HCT116 (cell line): ENCODE data around the gene TEAD1. TPM values are rescaled to one million over a fixed set of nuclear protein-coding genes. Genes with fewer than 3 reads are reported as not detected.

Source experiments
- ATAC-seq: fragments of 200-7000 bp; cut with Tn5 transposase; 2 replicates; pipeline ENCODE4 v1.9.1; 2020; ENCODE audit warnings: mild to moderate bottlenecking, moderate library complexity
- BruUV-seq: library from RNA; stranded (reverse); fragments of 400-500 nt; replicated peaks from 2 replicates; lab custom pipeline; 2021; lab: Mats Ljungman, UMichigan
- CTCF ChIA-PET: fragments of 300-600 bp; sonication (Branson Sonifier 250); formaldehyde crosslinking; loops from one replicate; lab custom pipeline; 2021; ENCODE audit warnings: antibody characterized with exemption; lab: Charles Lee
- POLR2A ChIA-PET: fragments of 300-600, 350-600 bp; sonication (Branson Sonifier 250); formaldehyde crosslinking; loops from one replicate; lab custom pipeline; 2021; ENCODE audit warnings: antibody characterized with exemption; lab: Charles Lee
- RAD21 ChIA-PET, 2 experiments: fragments of 300-600 bp; sonication (Branson Sonifier 250); formaldehyde crosslinking; loops; one replicate each; lab custom pipeline; 2023; ENCODE audit warnings: low total read pairs in 2 of 2; ENCODE audit not compliant: uncharacterized antibody in 2 of 2, unreplicated experiment in 2 of 2, low non-redundant PET in 1 of 2; lab: Charles Lee
- DNase-seq: peaks from one replicate; pipeline ENCODE4 v3.0.0-alpha.2; 2010; ENCODE audit warnings: low read depth, low spot score
- H2AFZ ChIP-seq: fragments of 200-600 bp; shearing (Covaris generic), sonication (generic); 2 replicates; pipeline ENCODE4 v1.6.1; 2017; ENCODE audit warnings: low read depth, mixed run types, mixed read lengths, antibody characterized with exemption, low read length; ENCODE audit not compliant: poor library complexity, severe bottlenecking
- H3K27ac ChIP-seq: 2 replicates; pipeline ENCODE4 v1.5.1; 2012; ENCODE audit warnings: low read depth, low read length
- H3K27me3 ChIP-seq: fragments of 200-600 bp; sonication (generic); 2 replicates; pipeline ENCODE4 v1.6.1; 2016; ENCODE audit warnings: mixed run types, low read length, mixed read lengths; ENCODE audit not compliant: insufficient read depth
- H3K36me3 ChIP-seq, 2 experiments: fragments of 200-500 bp in 1 of 2; fragments of 200-600 bp in 1 of 2; sonication (Bioruptor generic) in 1 of 2; sonication (generic) in 1 of 2; 2 replicates each; pipeline versions ENCODE4 v1.5.1 to v1.6.1; 2014 to 2016; ENCODE audit warnings: low read length in 2 of 2, inconsistent platforms in 1 of 2, mixed read lengths in 1 of 2, mixed run types in 1 of 2; ENCODE audit not compliant: insufficient read depth in 2 of 2, control insufficient read depth in 1 of 2
- H3K4me1 ChIP-seq, 2 experiments: fragments of 200-600 bp in 1 of 2; sonication (generic) in 1 of 2; 2 replicates each; pipeline versions ENCODE4 v1.5.1 to v1.6.1; 2012 to 2017; ENCODE audit warnings: low read length in 2 of 2, inconsistent platforms in 1 of 2, mild to moderate bottlenecking in 1 of 2, mixed read lengths in 1 of 2, mixed run types in 1 of 2, moderate library complexity in 1 of 2; ENCODE audit not compliant: insufficient read depth in 2 of 2, control insufficient read depth in 1 of 2
- H3K4me2 ChIP-seq: fragments of 200-600 bp; sonication (generic); 2 replicates; pipeline ENCODE4 v1.6.1; 2017; ENCODE audit warnings: mixed run types, low read length, mixed read lengths
- H3K4me3 ChIP-seq, 2 experiments: fragments of 200-600 bp in 1 of 2; sonication (generic) in 1 of 2; replicated peaks in 1 of 2; 2 replicates each; pipeline ENCODE4 v1.5.1; 2011 to 2016; ENCODE audit warnings: low read length in 2 of 2, control low read depth in 1 of 2, low read depth in 1 of 2, mild to moderate bottlenecking in 1 of 2, mixed read lengths in 1 of 2, mixed run types in 1 of 2
- H3K79me2 ChIP-seq: fragments of 200-600 bp; sonication (generic); 2 replicates; pipeline ENCODE4 v1.6.1; 2017; ENCODE audit warnings: mild to moderate bottlenecking, mixed run types, low read length, moderate library complexity, mixed read lengths; ENCODE audit not compliant: insufficient read depth
- H3K9ac ChIP-seq: fragments of 200-600 bp; sonication (generic); 2 replicates; pipeline ENCODE4 v1.6.1; 2016; ENCODE audit warnings: low read length, mixed read lengths
- H3K9me2 ChIP-seq: fragments of 200-600 bp; sonication (generic), shearing (Covaris generic); 2 replicates; pipeline ENCODE4 v1.6.1; 2017; ENCODE audit warnings: mixed run types, mild to moderate bottlenecking, moderate library complexity; ENCODE audit not compliant: insufficient read depth
- H3K9me3 ChIP-seq, 2 experiments: fragments of 200-500 bp in 1 of 2; fragments of 200-600 bp in 1 of 2; sonication (Bioruptor generic) in 1 of 2; sonication (generic) in 1 of 2; 2 replicates each; pipeline ENCODE4 v1.6.1; 2014 to 2017; ENCODE audit warnings: low read length in 2 of 2, mixed read lengths in 2 of 2, inconsistent platforms in 1 of 2, low read depth in 1 of 2, mild to moderate bottlenecking in 1 of 2, mixed run types in 1 of 2, moderate library complexity in 1 of 2; ENCODE audit not compliant: control insufficient read depth in 1 of 2, insufficient read depth in 1 of 2
- H4K20me1 ChIP-seq: fragments of 200-600 bp; sonication (generic), shearing (Covaris generic); 2 replicates; pipeline ENCODE4 v1.6.1; 2017; ENCODE audit warnings: mixed run types, mild to moderate bottlenecking, moderate library complexity; ENCODE audit not compliant: insufficient read depth
- CBX3 ChIP-seq: IDR thresholded peaks from 2 replicates; pipeline ENCODE4 v1.6.1; 2012; ENCODE audit warnings: low read depth
- CEBPB ChIP-seq: IDR thresholded peaks from 2 replicates; pipeline ENCODE4 v1.6.1; 2012; ENCODE audit warnings: low read depth
- CTCF ChIP-seq, 3 experiments: fragments of 200-600 bp in 1 of 3; sonication (generic) in 1 of 3; IDR thresholded peaks in 2 of 3; conservative IDR thresholded peaks in 1 of 3; 2 replicates each; pipeline ENCODE4 v1.5.1; 2012 to 2017; ENCODE audit warnings: low read depth in 2 of 3, low read length in 2 of 3, antibody characterized with exemption in 1 of 3, borderline replicate concordance in 1 of 3, control low read depth in 1 of 3, mild to moderate bottlenecking in 1 of 3, mixed read lengths in 1 of 3, mixed run types in 1 of 3, moderate library complexity in 1 of 3; ENCODE audit not compliant: insufficient read depth in 1 of 3
- EGR1 ChIP-seq: IDR thresholded peaks from 2 replicates; pipeline ENCODE4 v1.6.1; 2012; ENCODE audit warnings: low read depth
- ELF1 ChIP-seq: IDR thresholded peaks from 2 replicates; pipeline ENCODE4 v1.6.1; 2012; ENCODE audit warnings: low read depth, borderline replicate concordance
- EZH2 ChIP-seq: fragments of 200-600 bp; sonication (generic); IDR thresholded peaks from 2 replicates; pipeline ENCODE4 v1.6.1; 2017; ENCODE audit warnings: antibody characterized with exemption, mixed run types
- JUND ChIP-seq: IDR thresholded peaks from 2 replicates; pipeline ENCODE4 v1.6.1; 2012
- MAX ChIP-seq: IDR thresholded peaks from 2 replicates; pipeline ENCODE4 v1.6.1; 2012
- POLR2A ChIP-seq: IDR thresholded peaks from 2 replicates; pipeline ENCODE4 v1.7.0; 2011; ENCODE audit warnings: borderline replicate concordance; ENCODE audit not compliant: insufficient read depth, insufficient read length; ENCODE audit errors: extremely low read depth
- POLR2AphosphoS5 ChIP-seq: IDR thresholded peaks from 2 replicates; pipeline ENCODE4 v1.6.1; 2011; ENCODE audit warnings: mild to moderate bottlenecking, low read depth, low read length, moderate library complexity
- RAD21 ChIP-seq: IDR thresholded peaks from 2 replicates; pipeline ENCODE4 v1.6.1; 2012; ENCODE audit warnings: low read depth, mild to moderate bottlenecking
- REST ChIP-seq: IDR thresholded peaks from 2 replicates; pipeline ENCODE4 v1.6.1; 2012; ENCODE audit warnings: low read depth
- SIN3A ChIP-seq: IDR thresholded peaks from 2 replicates; pipeline ENCODE4 v1.6.1; 2012; ENCODE audit warnings: low read depth
- SP1 ChIP-seq: IDR thresholded peaks from 2 replicates; pipeline ENCODE4 v1.6.1; 2012; ENCODE audit warnings: low read depth
- SRF ChIP-seq: IDR thresholded peaks from 2 replicates; pipeline ENCODE4 v1.6.1; 2012; ENCODE audit warnings: low read depth
- TCF7L2 ChIP-seq: IDR thresholded peaks from 2 replicates; pipeline ENCODE4 v1.7.0; 2011; ENCODE audit warnings: borderline replicate concordance, inconsistent platforms; ENCODE audit not compliant: insufficient read depth, insufficient read length; ENCODE audit errors: extremely low read depth
- YY1 ChIP-seq: IDR thresholded peaks from 2 replicates; pipeline ENCODE4 v1.6.1; 2011; ENCODE audit warnings: low read length, low read depth, moderate library complexity, mild to moderate bottlenecking; ENCODE audit not compliant: insufficient replicate concordance; ENCODE audit errors: extremely low read depth
- ZFX ChIP-seq: fragments of 450-650 bp; IDR thresholded peaks from 2 replicates; pipeline ENCODE4 v1.6.1; 2017
- ZNF274 ChIP-seq: fragments of 200-500 bp; sonication (Bioruptor generic); IDR thresholded peaks from 2 replicates; pipeline ENCODE4 v1.6.1; 2014; ENCODE audit warnings: mild to moderate bottlenecking, low read depth, low read length, inconsistent platforms
- intact Hi-C: fragments of 100-400 bp; cut with micrococcal nuclease; formaldehyde crosslinking; loops from 2 replicates; pipeline ENCODE4 v1.10.0; 2022
- total RNA-seq: library from RNA; stranded (reverse); gene quantifications from one replicate; pipeline ENCODE4 v1.2.1, GENCODE V29; 2021; ENCODE audit not compliant: unreplicated experiment
- TF ChIP-seq, protein P1 (sequence below): IDR thresholded peaks from 2 replicates; pipeline ENCODE4 v1.6.1; 2012

TEAD1 gene
- total RNA-seq, 1 experiment from 2014 or later: 103 TPM

- no peak overlapping the region for H3K4me2 ChIP-seq
- H2AFZ ChIP-seq: no peak overlapping the region
- no peaks in the 10 kb centered on the region; the same call in 1 of the 2 replicates for H4K20me1 ChIP-seq
- ATAC-seq: no peak
- BruUV-seq: no TSS peak
- H3K79me2 ChIP-seq: peaks cover 58% of the 10 kb centered on the region
- H3K27ac ChIP-seq: no peak overlapping the region
- no peaks in the 10 kb centered on the region for H3K9me2 ChIP-seq
- CTCF ChIA-PET: no interaction called here
- RAD21 ChIA-PET: no interaction called here
- H3K4me1 ChIP-seq: peaks cover 17 to 18% of the 10 kb centered on the region in 2 experiments; a peak in 3 of 4 replicates
- intact Hi-C loops: no loop called here
- POLR2A ChIA-PET: no interaction called here
- TF ChIP-seq CEBPB (no peak), SIN3A (no peak), RAD21 (no peak), ELF1 (no peak), ZNF274 (no peak), POLR2AphosphoS5 (no peak), ZFX (no peak), SP1 (no peak), CTCF (IDR thresholded peaks at IDR 0.05 in 2 of 3, conservative IDR thresholded peaks at IDR 0.05 in 1 of 3; ENCODE audit: borderline replicate concordance in 1 of 3, insufficient read depth in 1 of 3, low read depth in 2 of 3, low read length in 2 of 3) (no peak), YY1 (no peak), TCF7L2 (no peak), REST (no peak), MAX (no peak), SRF (no peak), POLR2A (no peak), CBX3 (no peak), EGR1 (no peak), JUND (no peak), EZH2 (no peak)
- TF ChIP-seq, protein P1, sequence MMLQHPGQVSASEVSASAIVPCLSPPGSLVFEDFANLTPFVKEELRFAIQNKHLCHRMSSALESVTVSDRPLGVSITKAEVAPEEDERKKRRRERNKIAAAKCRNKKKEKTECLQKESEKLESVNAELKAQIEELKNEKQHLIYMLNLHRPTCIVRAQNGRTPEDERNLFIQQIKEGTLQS: no peak
- TF ChIP-seq, all 23 proteins: peak for 0
- no peak for DNase-seq
- H3K27me3 ChIP-seq: no peaks in the 10 kb centered on the region
- no peaks in the 10 kb centered on the region for H3K9me3 ChIP-seq
- H3K4me3 ChIP-seq: no peak overlapping the region
- H3K9ac ChIP-seq: no peak overlapping the region
- H3K36me3 ChIP-seq: no peaks in the 10 kb centered on the region
These were observed 155.5 kb downstream of the TEAD1 start for GRCh38 chr11:12829540-12830314.
